Common myeloid progenitor, CD34-positive (primary cell): Measurements from ENCODE around the gene SLC24A3.

Experiments
- CTCF ChIA-PET: fragments of 350-600 bp; sonication (Branson Sonifier 250); formaldehyde crosslinking; loops from one replicate; lab custom pipeline; 2021; ENCODE audit warnings: antibody characterized with exemption; lab: Charles Lee
- POLR2A ChIA-PET: fragments of 350-600 bp; sonication (Branson Sonifier 250); formaldehyde crosslinking; loops from one replicate; lab custom pipeline; 2021; ENCODE audit warnings: antibody characterized with exemption; lab: Charles Lee
- DNase-seq, 3 donors: peaks; one replicate each; pipeline versions ENCODE4 v3.0.0 to v3.0.0-alpha.2; 2013
- H3K27ac ChIP-seq, 2 experiments: 1 replicate in 1 of 2; 2 replicates in 1 of 2; pipeline ENCODE4 v1.7.0; 2013; ENCODE audit warnings: inconsistent platforms in 2 of 2, low read length in 2 of 2, mild to moderate bottlenecking in 2 of 2, low read depth in 1 of 2, moderate library complexity in 1 of 2; ENCODE audit not compliant: severe bottlenecking in 2 of 2, insufficient read depth in 1 of 2, poor library complexity in 1 of 2
- H3K27me3 ChIP-seq, 5 experiments: replicated peaks in 2 of 5; 1 replicate in 3 of 5; 2 replicates in 2 of 5; pipeline versions ENCODE4 v1.6.1 to v1.7.0; 2013; ENCODE audit warnings: low read length in 4 of 5, mild to moderate bottlenecking in 2 of 5, moderate library complexity in 2 of 5, inconsistent platforms in 1 of 5; ENCODE audit not compliant: insufficient read depth in 5 of 5, control insufficient read depth in 4 of 5
- H3K36me3 ChIP-seq, 4 experiments: 1 replicate in 2 of 4; 2 replicates in 2 of 4; pipeline versions ENCODE4 v1.6.1 to v1.7.0; 2013; ENCODE audit warnings: low read length in 3 of 4, control low read depth in 1 of 4, mild to moderate bottlenecking in 1 of 4; ENCODE audit not compliant: control insufficient read depth in 4 of 4, insufficient read depth in 4 of 4
- H3K4me1 ChIP-seq, 4 experiments: 1 replicate in 3 of 4; 2 replicates in 1 of 4; pipeline versions ENCODE4 v1.6.1 to v1.7.1; 2013; ENCODE audit warnings: low read length in 3 of 4, mild to moderate bottlenecking in 3 of 4, control low read depth in 1 of 4, inconsistent platforms in 1 of 4, moderate library complexity in 1 of 4; ENCODE audit not compliant: control insufficient read depth in 4 of 4, insufficient read depth in 4 of 4; ENCODE audit errors: control extremely low read depth in 1 of 4
- H3K4me3 ChIP-seq, 7 experiments: 1 replicate in 4 of 7; 2 replicates in 3 of 7; pipeline versions ENCODE4 v1.5.1 to v1.7.0; 2013; ENCODE audit warnings: mild to moderate bottlenecking in 7 of 7, low read length in 6 of 7, moderate library complexity in 6 of 7, inconsistent platforms in 2 of 7, low read depth in 2 of 7, control low read depth in 1 of 7; ENCODE audit not compliant: insufficient read depth in 4 of 7, control insufficient read depth in 1 of 7; ENCODE audit errors: extremely low read depth in 1 of 7
- H3K9me3 ChIP-seq, 5 experiments: 1 replicate in 4 of 5; 2 replicates in 1 of 5; pipeline versions ENCODE4 v1.6.1 to v1.7.1; 2013; ENCODE audit warnings: low read length in 4 of 5, mild to moderate bottlenecking in 2 of 5, inconsistent platforms in 1 of 5, low read depth in 1 of 5, moderate library complexity in 1 of 5; ENCODE audit not compliant: control insufficient read depth in 4 of 5, insufficient read depth in 2 of 5; ENCODE audit errors: control extremely low read depth in 1 of 5
- WGBS: methylation state at CpG from one replicate; pipeline ENCODE4 v1.1.5; 2013; ENCODE audit not compliant: insufficient coverage; 5-methylcytosine and 5-hydroxymethylcytosine counted together

Gene SLC24A3

GRCh38 chr20:19205981-19206396, 6.5 kb upstream of the SLC24A3 start:
- H3K4me3 ChIP-seq: no peak overlapping the region
- peaks cover 0 to 2% (median 0%) of the 10 kb centered on the region in 5 experiments for H3K27me3 ChIP-seq
- H3K9me3 ChIP-seq: peaks cover 0 to 5% (median 0%) of the 10 kb centered on the region in 5 experiments
- no peaks in the 10 kb centered on the region for H3K36me3 ChIP-seq
- no peak overlapping the region for H3K27ac ChIP-seq
- CTCF ChIA-PET: interaction anchor here (0.6 to 5.2 kb wide), 21 partner anchors 10 to 1054 kb away, joined by 3 to 70 read pairs (median 4); no protein-coding TSS in a partner anchor
- 15% methylated on average over 8 of the region's 8 CpGs for WGBS
- no peaks in the 10 kb centered on the region for H3K4me1 ChIP-seq
- DNase-seq: peak; percentile 53 to 73 (median 70)
- POLR2A ChIA-PET: interaction anchor here (0.6 kb wide), 1 partner anchor 377 kb away, joined by 3 read pairs; no protein-coding TSS in a partner anchor

- Histone ChIP-seq H3K9me3 (peaks cover 0 to 5% (median 0%) of the 10 kb centered on the region in 5 experiments), H3K4me3 (no peak overlapping the region), H3K27me3 (peaks cover 0 to 5% (median 0%) of the 10 kb centered on the region in 5 experiments), H3K36me3 (no peaks in the 10 kb centered on the region), H3K4me1 (peaks cover 0 to 9% (median 7%) of the 10 kb centered on the region in 4 experiments), H3K27ac (no peak overlapping the region)
- no peak for DNase-seq
- ChIA-PET POLR2A (no interaction called here), CTCF (interaction anchor here (1.0 to 5.2 kb wide), 14 partner anchors 10 to 597 kb away, joined by 3 to 70 read pairs (median 4); no protein-coding TSS in a partner anchor)
- 100% methylated on average over 1 of the region's 1 CpG for WGBS
Measured at GRCh38 chr20:19207541-19207940, 4.9 kb upstream of the SLC24A3 start.

- ChIA-PET CTCF (interaction anchor here (2.1 to 3.0 kb wide), 2 partner anchors 373 to 451 kb away, joined by 9 to 13 read pairs; no protein-coding TSS in a partner anchor), POLR2A (no interaction called here)
- Histone ChIP-seq H3K4me3 (no peak overlapping the region), H3K36me3 (no peaks in the 10 kb centered on the region), H3K9me3 (no peaks in the 10 kb centered on the region), H3K27me3 (peaks cover 0 to 5% (median 4%) of the 10 kb centered on the region in 5 experiments), H3K4me1 (peaks cover 0 to 16% (median 15%) of the 10 kb centered on the region in 4 experiments), H3K27ac (no peak overlapping the region)
- 80% methylated on average over 3 of the region's 9 CpGs for WGBS
- DNase-seq: no peak
Measured at GRCh38 chr20:19210391-19211155, 1.9 kb upstream of the SLC24A3 start.

GRCh38 chr20:19211252-19211651, 1.2 kb upstream of the SLC24A3 start:
- peaks cover 0 to 5% (median 4%) of the 10 kb centered on the region in 5 experiments for H3K27me3 ChIP-seq
- peak overlapping the region in 5 of 7 experiments; percentile 47 to 83 (median 69) for H3K4me3 ChIP-seq
- no peak for DNase-seq
- 90% methylated on average over 2 of the region's 5 CpGs for WGBS
- H3K9me3 ChIP-seq: no peaks in the 10 kb centered on the region
- ChIA-PET POLR2A (no interaction called here), CTCF (interaction anchor here (0.9 to 3.0 kb wide), 3 partner anchors 373 to 579 kb away, joined by 3 to 13 read pairs (median 9); no protein-coding TSS in a partner anchor)
- no peaks in the 10 kb centered on the region for H3K36me3 ChIP-seq
- no peak overlapping the region for H3K27ac ChIP-seq
- H3K4me1 ChIP-seq: peaks cover 0 to 16% (median 15%) of the 10 kb centered on the region in 4 experiments

GRCh38 chr20:19211661-19212468, 577 bp upstream of the SLC24A3 start:
- peaks cover 0 to 16% (median 15%) of the 10 kb centered on the region in 4 experiments for H3K4me1 ChIP-seq
- H3K9me3 ChIP-seq: no peaks in the 10 kb centered on the region
- POLR2A ChIA-PET: no interaction called here
- H3K4me3 ChIP-seq: peak overlapping the region in 6 of 7 experiments; percentile 43 to 83 (median 66)
- CTCF ChIA-PET: interaction anchor here (0.9 to 3.0 kb wide), 9 partner anchors 41 to 579 kb away, joined by 3 to 26 read pairs (median 5); no protein-coding TSS in a partner anchor
- no peaks in the 10 kb centered on the region for H3K36me3 ChIP-seq
- peak; percentile 23 to 64 (median 49) for DNase-seq
- peaks cover 0 to 5% (median 4%) of the 10 kb centered on the region in 5 experiments for H3K27me3 ChIP-seq
- H3K27ac ChIP-seq: no peak overlapping the region
- 1% methylated on average over 48 of the region's 66 CpGs for WGBS

GRCh38 chr20:19212821-19213502, 520 bp downstream of the SLC24A3 start:
- H3K27ac ChIP-seq: no peak overlapping the region
- ChIA-PET CTCF (interaction anchor here (1.3 to 2.8 kb wide), 8 partner anchors 39 to 448 kb away, joined by 3 to 26 read pairs (median 4); no protein-coding TSS in a partner anchor), POLR2A (no interaction called here)
- H3K27me3 ChIP-seq: peaks cover 0 to 5% (median 4%) of the 10 kb centered on the region in 5 experiments
- H3K36me3 ChIP-seq: no peaks in the 10 kb centered on the region
- peaks cover 0 to 16% (median 15%) of the 10 kb centered on the region in 4 experiments for H3K4me1 ChIP-seq
- H3K9me3 ChIP-seq: no peaks in the 10 kb centered on the region
- H3K4me3 ChIP-seq: peak overlapping the region; percentile 44 to 83 (median 59)
- 4% methylated on average over 43 of the region's 58 CpGs for WGBS
- peak; percentile 77 to 91 (median 85) for DNase-seq
